K562 (cell line): ENCODE data around the gene PTPRG. TPM values are rescaled to one million over a fixed set of nuclear protein-coding genes. Genes with fewer than 3 reads are reported as not detected.

Experiments used
- ATAC-seq: fragments of 200-7000 bp; cut with Tn5 transposase; 3 replicates; pipeline ENCODE4 v1.9.1; 2020; ENCODE audit warnings: moderate library complexity
- BruUV-seq: library from RNA; stranded (reverse); fragments of 400-500 nt; replicated peaks from 2 replicates; lab custom pipeline; 2021; lab: Mats Ljungman, UMichigan
- CTCF ChIA-PET: fragments of 300-600 bp; formaldehyde crosslinking; extraction: SDS; loops from one replicate; lab custom pipeline; 2021; ENCODE audit warnings: low intra/inter-chr PET ratio; lab: Yijun Ruan, JAX
- POLR2A ChIA-PET: fragments of 300-600, 350-650 bp; sonication (Branson Sonifier 250); formaldehyde crosslinking; extraction: SDS; loops from one replicate; lab custom pipeline; 2021; ENCODE audit warnings: antibody characterized with exemption, inconsistent platforms; lab: Yijun Ruan, JAX
- DNase-seq, 4 experiments: peaks; one replicate each; pipeline versions ENCODE4 v3.0.0 to v3.0.0-alpha.2; 2011 to 2018; ENCODE audit warnings: low spot score in 3 of 4, mixed read lengths in 3 of 4; ENCODE audit errors: extremely low read depth in 1 of 4
- FAIRE-seq: peaks from 2 replicates; lab custom pipeline; 2011; peaks lifted over from hg19 to GRCh38; lab: Jason Lieb, UNC
- H2AFZ ChIP-seq: 2 replicates; pipeline ENCODE4 v1.6.0; 2011; ENCODE audit warnings: low read depth, low read length, control low read depth, inconsistent platforms
- H3K27ac ChIP-seq: fragments of 200-600 bp; 3 replicates; pipeline ENCODE4 v1.8.0; 2011; ENCODE audit warnings: low read depth, mild to moderate bottlenecking, control low read depth, inconsistent platforms, low read length, moderate library complexity, mixed read lengths; ENCODE audit errors: extremely low read depth
- H3K27me3 ChIP-seq, 2 experiments: fragments of 300-600 bp in 1 of 2; 2 replicates in 1 of 2; 3 replicates in 1 of 2; pipeline versions ENCODE4 v1.6.0 to v1.8.0; 2011; ENCODE audit warnings: inconsistent platforms in 2 of 2, low read length in 2 of 2, mild to moderate bottlenecking in 1 of 2, mixed read lengths in 1 of 2, moderate library complexity in 1 of 2; ENCODE audit not compliant: control insufficient read depth in 2 of 2, insufficient read depth in 2 of 2
- H3K36me3 ChIP-seq: fragments of 300-600 bp; 3 replicates; pipeline ENCODE4 v1.8.0; 2011; ENCODE audit warnings: mild to moderate bottlenecking, low read length, inconsistent platforms; ENCODE audit not compliant: control insufficient read depth, insufficient read depth
- H3K4me1 ChIP-seq, 2 experiments: fragments of 200-600 bp in 1 of 2; replicated peaks in 1 of 2; 2 replicates in 1 of 2; 3 replicates in 1 of 2; pipeline versions ENCODE4 v1.5.1 to v1.8.0; 2011; ENCODE audit warnings: inconsistent platforms in 2 of 2, low read length in 2 of 2, mild to moderate bottlenecking in 1 of 2, mixed read lengths in 1 of 2, moderate library complexity in 1 of 2; ENCODE audit not compliant: control insufficient read depth in 2 of 2, insufficient read depth in 2 of 2
- H3K4me2 ChIP-seq: 2 replicates; pipeline ENCODE4 v1.6.1; 2011; ENCODE audit warnings: low read length, control low read depth, inconsistent platforms, mixed read lengths; ENCODE audit not compliant: insufficient read depth
- H3K4me3 ChIP-seq: fragments of 200-600 bp; sonication (generic), shearing (Covaris generic); 2 replicates; pipeline ENCODE4 v1.5.1; 2016; ENCODE audit warnings: control low read depth, inconsistent platforms
- H3K79me2 ChIP-seq: fragments of 200-600 bp; 3 replicates; pipeline ENCODE4 v1.8.0; 2011; ENCODE audit warnings: low read length, inconsistent platforms; ENCODE audit not compliant: control insufficient read depth, insufficient read depth
- H3K9ac ChIP-seq, 2 experiments: 2 replicates each; pipeline versions ENCODE4 v1.6.0 to v1.6.1; 2011; ENCODE audit warnings: low read depth in 2 of 2, low read length in 2 of 2, control low read depth in 1 of 2, inconsistent platforms in 1 of 2, mild to moderate bottlenecking in 1 of 2, mixed read lengths in 1 of 2; ENCODE audit not compliant: insufficient read depth in 1 of 2
- H3K9me1 ChIP-seq: one replicate; pipeline ENCODE4 v1.6.0; 2011; ENCODE audit warnings: inconsistent platforms, mild to moderate bottlenecking, low read length, moderate library complexity; ENCODE audit not compliant: control insufficient read depth, insufficient read depth
- H3K9me3 ChIP-seq: replicated peaks from 2 replicates; pipeline ENCODE4 v1.5.1; 2011; ENCODE audit warnings: low read depth, low read length, inconsistent platforms; ENCODE audit not compliant: control insufficient read depth, insufficient read depth
- H4K20me1 ChIP-seq: replicated peaks from 2 replicates; pipeline ENCODE4 v1.6.1; 2011; ENCODE audit warnings: low read length, inconsistent platforms, mixed read lengths; ENCODE audit not compliant: control insufficient read depth, insufficient read depth
- CBX3 ChIP-seq, 2 experiments: IDR thresholded peaks; 1 replicate in 1 of 2; 2 replicates in 1 of 2; pipeline ENCODE4 v1.6.1; 2012; ENCODE audit warnings: inconsistent platforms in 2 of 2, low read length in 2 of 2, borderline replicate concordance in 1 of 2, control low read depth in 1 of 2
- PCBP2 ChIP-seq: fragments of 200-400 bp; formaldehyde crosslinking; IDR thresholded peaks from 2 replicates; pipeline ENCODE4 v1.6.1; 2018; ENCODE audit warnings: low read length, low read depth, mild to moderate bottlenecking, moderate library complexity; ENCODE audit not compliant: poor library complexity, severe bottlenecking
- PTBP1 ChIP-seq: fragments of 200-400 bp; formaldehyde crosslinking; IDR thresholded peaks from 2 replicates; pipeline ENCODE4 v1.6.1; 2017; ENCODE audit warnings: low read depth, low read length
- SETDB1 ChIP-seq: IDR thresholded peaks from one replicate; pipeline ENCODE4 v1.6.1; 2012; ENCODE audit warnings: low read length, control low read depth, inconsistent platforms
- TSC22D4 ChIP-seq: fragments of 450-650 bp; IDR thresholded peaks from 2 replicates; pipeline ENCODE4 v1.6.1; 2016; ENCODE audit warnings: missing genetic modification characterization, missing biosample characterization, control low read depth
- ZNF143 ChIP-seq: sonication (generic); formaldehyde crosslinking; IDR thresholded peaks from 2 replicates; pipeline ENCODE4 v1.9.0; 2022; ENCODE audit warnings: mild to moderate bottlenecking, missing genetic modification reagents
- WGBS: fragments of 100-300 bp; shearing (Covaris generic); methylation state at CpG from one replicate; pipeline ENCODE4 v1.1.6; 2016; ENCODE audit warnings: low coverage, mixed read lengths; ENCODE audit not compliant: insufficient coverage; ENCODE audit errors: missing lambda C conversion rate; 5-methylcytosine and 5-hydroxymethylcytosine counted together
- in situ Hi-C: fragments of 300-500 bp; cut with MboI; formaldehyde crosslinking; loops from 4 replicates; pipeline ENCODE4 v1.15.0; 2018; ENCODE audit warnings: inconsistent platforms, mixed read lengths
- intact Hi-C: fragments of 100-400 bp; cut with micrococcal nuclease; formaldehyde crosslinking; loops from 2 replicates; pipeline ENCODE4 v1.14.2; 2022
- polyA plus RNA-seq, 8 experiments: library from polyadenylated mRNA; depleted of rRNA in 4 of 8; stranded (reverse) in 5 of 8; unstranded in 3 of 8; fragments of >200 nt; fragmentation: Nextera tagmentation in 2 of 8; fragmentation: Illumina TruSeq in 1 of 8; extraction: Ambion mirVana in 2 of 8; extraction: Trizol in 1 of 8; gene quantifications; 2 replicates each; pipeline versions ENCODE4 v1.2.1 to v1.2.3, GENCODE V29; 2011 to 2014; ENCODE audit warnings: inconsistent platforms in 1 of 8, missing spikeins in 1 of 8
- total RNA-seq, 7 experiments: library from RNA; depleted of rRNA in 6 of 7; stranded (reverse); fragments of >200 nt in 6 of 7; fragmentation: Illumina TruSeq in 2 of 7; extraction: Trizol in 2 of 7; gene quantifications; 2 replicates each; pipeline versions ENCODE4 v1.2.1 to v1.2.3, GENCODE V29; 2011 to 2021; ENCODE audit warnings: low replicate concordance in 1 of 7
- TF ChIP-seq, protein P1 (sequence below): fragments of 450-650 bp; IDR thresholded peaks from 2 replicates; pipeline ENCODE4 v1.7.1; 2018; ENCODE audit warnings: mild to moderate bottlenecking, low read depth; ENCODE audit not compliant: partially characterized antibody
- TF ChIP-seq, protein P2 (sequence below), 3 experiments: fragments of 200-800 bp in 1 of 3; fragments of 250-450 bp in 1 of 3; fragments of 450-650 bp in 1 of 3; sonication (Bioruptor Pico) in 1 of 3; sonication (Bioruptor generic) in 1 of 3; formaldehyde crosslinking in 1 of 3; IDR thresholded peaks; 2 replicates each; pipeline versions ENCODE4 v1.6.1 to v1.8.0; 2016 to 2022; ENCODE audit warnings: mild to moderate bottlenecking in 2 of 3, missing genetic modification characterization in 2 of 3, missing compliant biosample characterization in 1 of 3, moderate library complexity in 1 of 3

Gene PTPRG
- total and polyA plus RNA-seq, 9 of the 15 experiments (the other 6 are each of a cell fraction or from before 2014, with no cell fraction given), result 0.16 TPM; not detected in 8

- TF ChIP-seq TSC22D4 (tag), result no peak
- TF ChIP-seq PCBP2, result no peak
These were observed 251.1 kb downstream of the PTPRG start (continued) for GRCh38 chr3:61812517-61812916.

- in situ Hi-C loops, result no loop called here
- H3K9me1 ChIP-seq, result no peaks in the 10 kb centered on the region
These were observed 252.3 kb downstream of the PTPRG start for GRCh38 chr3:61813636-61814035.

More at GRCh38 chr3:61813636-61814035, 252.3 kb downstream of the PTPRG start:
- Histone ChIP-seq H3K79me2 (no peaks in the 10 kb centered on the region), H3K9ac (no peak overlapping the region), H3K4me2 (no peak overlapping the region), H4K20me1 (no peaks in the 10 kb centered on the region), H3K4me3 (no peak overlapping the region), H3K9me3 (no peaks in the 10 kb centered on the region), H3K27ac (no peak overlapping the region), H3K36me3 (no peaks in the 10 kb centered on the region), H2AFZ (no peak overlapping the region), H3K27me3 (no peaks in the 10 kb centered on the region), H3K4me1 (no peaks in the 10 kb centered on the region)
- WGBS, result 5% methylated on average over 3 of the region's 4 CpGs
- BruUV-seq, result no TSS peak
- no peak for DNase-seq
- ChIA-PET POLR2A (no interaction called here), CTCF (no interaction called here)
- intact Hi-C loops, result no loop called here
- ATAC-seq, result no peak
- no peak for FAIRE-seq
- TF ChIP-seq SETDB1 (no peak), ZNF143 (CRISPR knock-in tag) (no peak), PTBP1 (no peak), CBX3 (IDR thresholded peaks at IDR 0.05; ENCODE audit: borderline replicate concordance in 1 of 2, low read length in 2 of 2) (no peak)
- TF ChIP-seq, protein P1, sequence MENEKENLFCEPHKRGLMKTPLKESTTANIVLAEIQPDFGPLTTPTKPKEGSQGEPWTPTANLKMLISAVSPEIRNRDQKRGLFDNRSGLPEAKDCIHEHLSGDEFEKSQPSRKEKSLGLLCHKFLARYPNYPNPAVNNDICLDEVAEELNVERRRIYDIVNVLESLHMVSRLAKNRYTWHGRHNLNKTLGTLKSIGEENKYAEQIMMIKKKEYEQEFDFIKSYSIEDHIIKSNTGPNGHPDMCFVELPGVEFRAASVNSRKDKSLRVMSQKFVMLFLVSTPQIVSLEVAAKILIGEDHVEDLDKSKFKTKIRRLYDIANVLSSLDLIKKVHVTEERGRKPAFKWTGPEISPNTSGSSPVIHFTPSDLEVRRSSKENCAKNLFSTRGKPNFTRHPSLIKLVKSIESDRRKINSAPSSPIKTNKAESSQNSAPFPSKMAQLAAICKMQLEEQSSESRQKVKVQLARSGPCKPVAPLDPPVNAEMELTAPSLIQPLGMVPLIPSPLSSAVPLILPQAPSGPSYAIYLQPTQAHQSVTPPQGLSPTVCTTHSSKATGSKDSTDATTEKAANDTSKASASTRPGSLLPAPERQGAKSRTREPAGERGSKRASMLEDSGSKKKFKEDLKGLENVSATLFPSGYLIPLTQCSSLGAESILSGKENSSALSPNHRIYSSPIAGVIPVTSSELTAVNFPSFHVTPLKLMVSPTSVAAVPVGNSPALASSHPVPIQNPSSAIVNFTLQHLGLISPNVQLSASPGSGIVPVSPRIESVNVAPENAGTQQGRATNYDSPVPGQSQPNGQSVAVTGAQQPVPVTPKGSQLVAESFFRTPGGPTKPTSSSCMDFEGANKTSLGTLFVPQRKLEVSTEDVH, result no peak
- TF ChIP-seq, protein P2, sequence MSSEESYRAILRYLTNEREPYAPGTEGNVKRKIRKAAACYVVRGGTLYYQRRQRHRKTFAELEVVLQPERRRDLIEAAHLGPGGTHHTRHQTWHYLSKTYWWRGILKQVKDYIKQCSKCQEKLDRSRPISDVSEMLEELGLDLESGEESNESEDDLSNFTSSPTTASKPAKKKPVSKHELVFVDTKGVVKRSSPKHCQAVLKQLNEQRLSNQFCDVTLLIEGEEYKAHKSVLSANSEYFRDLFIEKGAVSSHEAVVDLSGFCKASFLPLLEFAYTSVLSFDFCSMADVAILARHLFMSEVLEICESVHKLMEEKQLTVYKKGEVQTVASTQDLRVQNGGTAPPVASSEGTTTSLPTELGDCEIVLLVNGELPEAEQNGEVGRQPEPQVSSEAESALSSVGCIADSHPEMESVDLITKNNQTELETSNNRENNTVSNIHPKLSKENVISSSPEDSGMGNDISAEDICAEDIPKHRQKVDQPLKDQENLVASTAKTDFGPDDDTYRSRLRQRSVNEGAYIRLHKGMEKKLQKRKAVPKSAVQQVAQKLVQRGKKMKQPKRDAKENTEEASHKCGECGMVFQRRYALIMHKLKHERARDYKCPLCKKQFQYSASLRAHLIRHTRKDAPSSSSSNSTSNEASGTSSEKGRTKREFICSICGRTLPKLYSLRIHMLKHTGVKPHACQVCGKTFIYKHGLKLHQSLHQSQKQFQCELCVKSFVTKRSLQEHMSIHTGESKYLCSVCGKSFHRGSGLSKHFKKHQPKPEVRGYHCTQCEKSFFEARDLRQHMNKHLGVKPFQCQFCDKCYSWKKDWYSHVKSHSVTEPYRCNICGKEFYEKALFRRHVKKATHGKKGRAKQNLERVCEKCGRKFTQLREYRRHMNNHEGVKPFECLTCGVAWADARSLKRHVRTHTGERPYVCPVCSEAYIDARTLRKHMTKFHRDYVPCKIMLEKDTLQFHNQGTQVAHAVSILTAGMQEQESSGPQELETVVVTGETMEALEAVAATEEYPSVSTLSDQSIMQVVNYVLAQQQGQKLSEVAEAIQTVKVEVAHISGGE (CRISPR knock-in tag; IDR thresholded peaks at IDR 0.05), result 0 out of 6 replicates have a peak, but pooled peaks of 1 of the 3 experiments have one; percentile 31
